Colon (tissue), 2 donors: ENCODE data around the gene ABCF2.

Source experiments
- FAIRE-seq: peaks from 2 replicates; lab custom pipeline; 2012; peaks lifted over from hg19 to GRCh38; lab: Jason Lieb, UNC
- donor health status: control.
- donor health status: control.

Gene ABCF2

GRCh38 chr7:151240942-151241754, 14.1 kb upstream of the ABCF2 start:
- no peak for FAIRE-seq

- no peak for FAIRE-seq
Measured at GRCh38 chr7:151240536-151240935, 13.5 kb upstream of the ABCF2 start.

- no peak for FAIRE-seq
Measured at GRCh38 chr7:151239837-151240459, 12.9 kb upstream of the ABCF2 start.

- FAIRE-seq, result no peak
Measured at GRCh38 chr7:151238924-151239836, 12.2 kb upstream of the ABCF2 start.

- FAIRE-seq, result no peak
Measured at GRCh38 chr7:151238190-151238810, 11.3 kb upstream of the ABCF2 start.

GRCh38 chr7:151237244-151238189, 10.5 kb upstream of the ABCF2 start:
- no peak for FAIRE-seq

GRCh38 chr7:151236406-151236805, 9.4 kb upstream of the ABCF2 start:
- FAIRE-seq, result no peak

GRCh38 chr7:151235091-151235787, 8.2 kb upstream of the ABCF2 start:
- FAIRE-seq, result no peak

GRCh38 chr7:151233804-151234203, 6.8 kb upstream of the ABCF2 start:
- no peak for FAIRE-seq

- no peak for FAIRE-seq
Measured at GRCh38 chr7:151232917-151233701, 6.1 kb upstream of the ABCF2 start.

- FAIRE-seq, result no peak
Measured at GRCh38 chr7:151232091-151232916, 5.3 kb upstream of the ABCF2 start, which contains the start of gene CHPF2. CHPF2 (plus strand) TSS chr7:151232483; CDS start chr7:151234012, 1,529 bp downstream.

GRCh38 chr7:151231080-151231479, 4.1 kb upstream of the ABCF2 start:
- no peak for FAIRE-seq

- FAIRE-seq, result no peak
Measured at GRCh38 chr7:151229249-151229648, 2.2 kb upstream of the ABCF2 start.

GRCh38 chr7:151228024-151228866, 1.2 kb upstream of the ABCF2 start:
- FAIRE-seq, result no peak

- no peak for FAIRE-seq
Measured at GRCh38 chr7:151226560-151226874, 488 bp downstream of the ABCF2 start.

- FAIRE-seq, result no peak
Measured at GRCh38 chr7:151225948-151226510, 976 bp downstream of the ABCF2 start.

- no peak for FAIRE-seq
Measured at GRCh38 chr7:151223728-151224127, 3.3 kb downstream of the ABCF2 start.
